GM21526 (cell line): ENCODE data around the gene GFAP.

Experiments
- ATAC-seq: cut with Tn5 transposase; IDR thresholded peaks from one replicate; pipeline ENCODE4 v1.9.1; 2021; ENCODE audit warnings: moderate library complexity; ENCODE audit not compliant: unreplicated experiment, low FRiP score

The GFAP gene

DNA sequence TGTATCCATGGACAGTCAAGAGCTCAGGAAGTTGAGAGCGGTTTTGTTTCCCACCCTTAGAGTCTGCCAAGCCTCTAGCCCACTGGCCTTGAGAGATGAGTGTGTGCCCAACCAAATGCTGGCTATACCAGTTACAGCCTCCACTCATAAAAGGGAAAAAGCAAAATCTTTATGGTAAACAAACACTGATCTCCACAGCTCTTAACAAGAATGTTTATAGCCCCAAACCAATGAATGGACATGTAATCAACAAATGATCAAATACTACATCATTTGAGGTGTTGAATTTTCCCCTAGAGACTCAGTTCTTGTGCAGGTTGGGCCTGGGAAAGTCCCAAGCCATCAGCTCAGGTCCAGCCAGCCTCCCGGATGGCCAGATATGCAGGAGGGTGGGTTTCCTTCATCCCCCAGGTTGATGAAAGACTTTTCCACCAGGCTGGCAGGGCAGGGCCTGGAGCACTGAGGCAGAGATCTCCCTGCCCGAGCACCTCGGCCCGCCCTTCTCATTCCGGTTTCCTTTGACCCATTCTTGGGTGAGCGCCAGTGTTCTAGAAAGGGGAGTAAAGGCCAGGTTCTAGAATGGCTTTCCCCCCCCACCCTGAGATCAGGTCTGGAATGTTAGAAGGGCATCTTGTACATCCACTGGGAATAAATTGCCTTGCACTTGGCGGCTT is 12.2 kb downstream of the GFAP start:
- ATAC-seq: no peak

DNA sequence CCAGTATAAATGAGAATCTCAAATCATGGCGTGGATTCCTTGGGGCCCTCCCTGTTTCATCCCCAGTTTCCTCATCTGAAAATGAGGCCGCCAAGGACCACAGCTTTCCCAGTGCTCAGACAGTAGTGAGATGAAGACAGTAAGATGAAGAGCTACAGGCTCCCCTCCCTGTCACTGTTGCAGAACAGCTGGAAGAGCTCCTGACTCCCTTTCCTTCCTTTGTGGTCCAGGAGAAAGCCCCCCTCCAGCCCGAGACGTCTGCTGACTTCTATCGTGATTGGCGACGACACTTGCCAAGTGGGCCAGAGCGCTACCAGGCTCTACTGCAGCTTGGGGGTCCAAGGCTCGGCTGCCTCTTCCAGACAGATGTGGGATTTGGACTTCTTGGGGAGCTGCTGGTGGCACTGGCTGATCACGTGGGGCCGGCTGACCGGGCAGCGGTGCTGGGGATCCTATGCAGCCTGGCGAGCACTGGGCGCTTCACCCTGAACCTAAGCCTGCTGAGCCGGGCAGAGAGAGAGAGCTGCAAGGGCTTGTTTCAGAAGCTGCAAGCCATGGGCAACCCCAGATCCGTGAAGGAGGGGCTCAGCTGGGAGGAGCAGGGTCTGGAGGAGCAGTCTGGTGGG is 13.1 kb downstream of the GFAP start:
- no peak for ATAC-seq

GRCh38 chr17:44901411-44901921 is 13.8 kb downstream of the GFAP start:
- no peak for ATAC-seq

- no peak for ATAC-seq
These were observed 14.4 kb downstream of the GFAP start for GRCh38 chr17:44900894-44901293.

DNA sequence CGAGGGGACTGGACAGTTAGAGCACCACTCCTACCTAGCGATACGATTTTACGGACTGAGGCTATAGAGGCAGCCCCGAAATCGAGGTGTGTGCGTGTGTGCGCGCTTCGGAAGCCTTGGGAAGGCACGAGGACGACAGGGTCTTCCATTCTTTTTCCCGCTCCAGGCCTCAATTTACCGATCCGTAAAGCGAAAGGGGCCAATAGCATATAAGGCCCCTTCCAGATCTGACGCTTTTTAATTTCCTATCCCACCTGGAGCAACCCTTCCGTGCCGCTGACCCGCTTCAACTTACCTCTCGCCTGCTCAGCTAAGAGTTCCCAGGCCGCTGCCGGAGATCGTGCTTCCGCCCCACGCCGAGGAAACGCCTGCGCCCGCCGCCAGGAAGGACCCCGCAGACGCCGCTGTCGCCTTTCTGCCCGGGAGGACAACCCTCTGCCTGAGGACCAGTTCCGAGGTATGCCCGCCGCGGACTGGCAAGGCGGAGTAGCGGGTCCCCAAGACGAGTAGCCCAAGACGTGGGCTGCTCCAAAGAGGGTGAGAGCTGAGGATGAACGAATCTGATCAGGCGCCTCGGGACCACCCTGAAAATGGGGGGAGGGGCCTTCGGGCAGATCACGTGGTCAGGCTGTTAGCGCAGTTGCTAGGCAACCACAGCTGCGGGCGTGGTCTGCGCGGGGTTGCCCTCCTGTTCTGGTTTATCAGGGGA is 16.1 kb downstream of the GFAP start, which contains the start of gene EFTUD2:
Gene EFTUD2 (minus strand): TSS at position 372 of the 709 bp plus-strand sequence. CDS start 4,924 bp downstream, outside the sequence.
- peak; percentile 61 for ATAC-seq

DNA sequence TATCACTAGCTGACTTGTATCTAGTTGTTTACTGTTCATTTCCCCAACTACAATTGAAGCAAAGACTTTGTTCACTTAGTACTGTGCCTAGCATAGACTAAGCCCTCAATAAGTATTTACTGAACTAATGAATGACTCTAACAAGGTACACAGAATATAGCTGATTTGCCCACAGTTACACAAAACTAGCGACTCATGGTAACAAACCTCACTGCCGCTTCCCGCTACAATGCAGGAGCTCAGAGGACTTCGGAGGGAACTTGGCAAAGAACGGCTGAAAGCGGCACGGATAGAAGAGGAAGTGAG is 16.6 kb downstream of the GFAP start:
- no peak for ATAC-seq

DNA sequence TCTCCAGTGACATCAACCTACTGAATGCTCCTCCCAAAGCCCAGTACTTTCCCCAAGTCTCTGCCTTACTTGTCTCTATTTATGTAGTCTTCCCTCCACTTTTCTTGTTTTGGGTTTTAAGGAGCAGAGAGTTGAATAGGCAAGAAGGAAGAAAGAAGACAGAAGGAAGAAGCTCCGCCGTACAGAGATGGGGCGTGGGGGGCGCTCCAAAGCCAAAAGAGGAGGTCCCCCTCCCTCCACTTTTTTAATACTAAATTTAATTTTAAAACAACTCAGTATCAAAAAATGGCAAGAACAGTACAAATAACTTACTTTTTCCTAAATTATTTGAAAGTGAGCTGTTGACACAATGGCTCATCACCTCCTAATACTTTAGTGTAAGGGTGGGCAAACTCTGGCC is 20.7 kb downstream of the GFAP start:
- no peak for ATAC-seq

- no peak for ATAC-seq
These were observed 23.1 kb downstream of the GFAP start for GRCh38 chr17:44892250-44892649.

- no peak for ATAC-seq
These were observed 26.3 kb downstream of the GFAP start for GRCh38 chr17:44889003-44889402.

DNA sequence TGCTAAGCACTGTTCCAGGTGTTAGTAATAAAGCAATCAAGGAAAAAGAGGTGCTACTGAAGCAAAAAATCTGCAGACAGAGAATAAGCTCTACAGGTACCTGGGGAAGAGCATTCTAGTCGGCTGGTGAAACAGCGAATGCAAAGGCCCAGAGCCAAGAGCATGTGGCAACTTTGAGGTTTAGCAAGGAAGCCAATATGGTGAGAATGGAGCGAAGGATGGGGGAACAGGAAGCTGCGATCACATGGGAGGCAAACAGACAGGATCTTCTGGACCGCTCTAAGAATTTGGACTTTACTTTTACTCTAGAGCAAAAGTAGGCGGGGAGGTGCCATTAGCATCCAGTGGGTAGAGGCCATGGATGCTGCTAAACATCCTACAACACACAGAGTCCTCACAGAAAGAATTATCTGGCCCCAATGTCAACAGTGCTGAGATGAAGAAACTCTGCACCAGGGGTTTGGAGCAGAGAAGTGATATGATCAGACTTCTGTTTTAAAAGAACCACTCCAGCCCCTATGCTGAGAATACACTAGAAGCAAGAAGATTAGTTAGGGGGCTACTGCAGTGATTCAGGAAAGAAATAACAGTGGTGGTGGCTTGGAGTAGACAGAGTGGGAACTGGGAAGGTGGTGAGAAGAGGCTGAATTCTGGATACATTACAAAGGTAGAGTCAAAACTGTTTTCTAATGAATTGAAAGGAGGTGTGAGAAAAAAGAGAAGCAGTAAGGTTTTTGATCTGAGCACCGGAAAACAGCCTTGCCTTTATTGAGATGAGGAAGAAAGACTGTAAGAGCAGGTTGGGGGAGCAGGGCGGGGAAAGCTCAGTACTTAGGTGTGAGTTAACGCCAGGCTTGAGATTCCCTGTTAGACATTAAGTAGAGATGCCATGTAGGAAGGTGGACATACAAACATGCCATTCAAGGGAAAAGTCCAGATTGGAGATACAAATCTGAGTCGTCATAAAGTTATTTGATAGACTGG is 27.0 kb downstream of the GFAP start:
- no peak for ATAC-seq

- no peak for ATAC-seq
These were observed 28.3 kb downstream of the GFAP start for GRCh38 chr17:44887016-44887415.

- no peak for ATAC-seq
These were observed 30.4 kb downstream of the GFAP start for GRCh38 chr17:44884941-44885340.

DNA sequence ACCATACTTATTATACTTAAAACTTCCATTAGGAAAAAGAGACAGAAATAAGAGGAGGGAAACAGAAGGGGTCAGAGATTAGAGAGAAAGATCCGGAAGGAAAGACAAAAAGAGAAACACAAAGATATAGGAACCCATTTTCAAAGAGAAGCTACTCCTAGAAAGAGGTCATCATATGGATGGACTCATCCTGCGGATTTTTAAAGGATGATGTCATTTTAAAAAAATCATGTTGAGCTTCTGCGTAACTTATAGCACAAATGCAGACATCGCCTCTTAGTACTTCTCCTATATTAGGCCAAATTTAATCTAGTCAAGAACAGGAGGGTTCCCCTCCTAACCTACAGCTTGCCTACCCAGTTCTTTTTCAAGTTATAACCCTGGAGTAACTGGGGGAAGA is 34.2 kb downstream of the GFAP start:
- no peak for ATAC-seq

DNA sequence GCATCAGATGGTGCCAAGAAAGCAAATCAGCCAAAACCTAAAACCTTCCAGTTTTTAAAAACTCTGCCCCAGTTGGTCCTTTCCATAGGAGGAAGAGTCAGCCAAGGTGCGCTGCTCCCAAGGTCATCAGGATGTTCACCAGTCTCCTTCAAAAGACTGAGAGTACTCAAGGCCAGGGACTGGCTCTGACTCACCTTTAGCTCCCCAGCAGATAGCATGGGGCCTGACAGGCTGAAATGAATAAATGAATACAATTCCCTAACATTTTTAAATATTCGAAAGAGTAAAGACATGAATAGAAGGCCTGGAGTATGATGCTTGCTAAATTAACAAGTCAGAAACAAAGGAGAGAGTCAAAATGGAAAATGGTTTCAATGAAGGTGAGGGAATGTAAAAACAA is 35.2 kb downstream of the GFAP start:
- no peak for ATAC-seq

DNA sequence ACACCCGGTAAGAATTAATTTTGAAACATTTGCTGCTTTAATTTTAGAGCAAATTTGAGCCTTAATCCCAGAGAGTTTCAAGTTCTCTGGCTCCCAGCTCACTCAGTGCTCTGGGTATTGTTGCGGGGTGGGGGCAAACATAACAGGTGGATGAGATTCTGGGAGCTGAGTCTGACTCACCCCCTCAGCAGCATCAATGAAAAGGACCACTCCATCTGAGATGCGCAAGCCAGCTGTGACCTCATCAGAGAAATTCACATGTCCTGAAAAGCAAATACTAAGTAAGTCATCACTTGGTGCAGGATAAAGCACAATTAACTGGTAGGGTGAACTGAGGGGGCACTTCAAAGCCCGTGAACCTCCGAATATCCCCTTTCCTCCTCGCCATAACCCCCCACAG is 35.9 kb downstream of the GFAP start:
- ATAC-seq: no peak

GRCh38 chr17:44878627-44879221 is 36.6 kb downstream of the GFAP start:
- no peak for ATAC-seq

GRCh38 chr17:44877121-44877520 is 38.2 kb downstream of the GFAP start:
- ATAC-seq: no peak

GRCh38 chr17:44875761-44876160 is 39.5 kb downstream of the GFAP start:
- no peak for ATAC-seq

GRCh38 chr17:44872131-44872768 is 43.0 kb downstream of the GFAP start:
- no peak for ATAC-seq

DNA sequence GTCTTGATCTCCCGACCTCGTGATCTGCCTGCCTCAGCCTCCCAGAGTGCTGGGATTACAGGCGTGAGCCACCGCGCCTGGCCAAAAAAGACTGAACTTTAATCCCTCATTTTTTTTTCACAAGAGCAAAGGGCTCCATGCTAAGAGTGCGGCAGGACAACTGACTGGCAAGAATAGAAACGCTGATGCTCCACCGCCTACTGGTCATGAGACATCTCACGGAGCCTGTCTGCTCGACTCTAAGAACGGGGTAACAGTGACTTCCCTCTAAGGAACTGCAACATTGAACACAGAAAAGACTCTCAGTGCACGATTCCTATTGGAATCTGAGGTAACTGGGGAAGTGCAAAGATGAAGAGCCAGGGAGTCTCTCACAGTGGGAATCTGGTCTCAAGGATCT is 43.7 kb downstream of the GFAP start:
- no peak for ATAC-seq
